GM12872 (cell line): Measurements from ENCODE around the gene C2orf72.

Experiments used
- TF ChIP-seq, protein P1 (sequence below): IDR thresholded peaks from 3 replicates; pipeline ENCODE4 v1.5.1; 2011; ENCODE audit warnings: low read depth, mild to moderate bottlenecking, low read length, moderate library complexity; ENCODE audit not compliant: insufficient read depth

C2orf72 gene

DNA sequence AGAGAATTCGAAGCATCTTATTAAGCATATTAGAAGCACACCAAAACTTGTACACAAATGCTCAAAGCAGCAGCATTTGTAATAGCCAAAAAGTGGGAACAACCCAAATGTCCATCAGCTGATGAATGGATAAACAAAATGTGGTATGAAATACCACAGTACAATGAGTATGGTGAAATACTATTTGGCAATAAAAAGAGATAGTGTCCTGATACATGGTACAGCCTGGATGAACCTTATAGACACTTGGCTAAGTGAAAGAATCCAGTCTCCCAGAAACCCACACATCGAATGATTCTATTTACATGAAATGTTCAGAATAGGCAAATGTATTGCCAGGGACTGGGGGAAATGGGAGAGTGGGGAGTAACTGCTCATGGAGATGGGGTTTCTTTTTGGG, 38.4 kb upstream of the C2orf72 start:
- TF ChIP-seq, protein P1, sequence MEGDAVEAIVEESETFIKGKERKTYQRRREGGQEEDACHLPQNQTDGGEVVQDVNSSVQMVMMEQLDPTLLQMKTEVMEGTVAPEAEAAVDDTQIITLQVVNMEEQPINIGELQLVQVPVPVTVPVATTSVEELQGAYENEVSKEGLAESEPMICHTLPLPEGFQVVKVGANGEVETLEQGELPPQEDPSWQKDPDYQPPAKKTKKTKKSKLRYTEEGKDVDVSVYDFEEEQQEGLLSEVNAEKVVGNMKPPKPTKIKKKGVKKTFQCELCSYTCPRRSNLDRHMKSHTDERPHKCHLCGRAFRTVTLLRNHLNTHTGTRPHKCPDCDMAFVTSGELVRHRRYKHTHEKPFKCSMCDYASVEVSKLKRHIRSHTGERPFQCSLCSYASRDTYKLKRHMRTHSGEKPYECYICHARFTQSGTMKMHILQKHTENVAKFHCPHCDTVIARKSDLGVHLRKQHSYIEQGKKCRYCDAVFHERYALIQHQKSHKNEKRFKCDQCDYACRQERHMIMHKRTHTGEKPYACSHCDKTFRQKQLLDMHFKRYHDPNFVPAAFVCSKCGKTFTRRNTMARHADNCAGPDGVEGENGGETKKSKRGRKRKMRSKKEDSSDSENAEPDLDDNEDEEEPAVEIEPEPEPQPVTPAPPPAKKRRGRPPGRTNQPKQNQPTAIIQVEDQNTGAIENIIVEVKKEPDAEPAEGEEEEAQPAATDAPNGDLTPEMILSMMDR, result no peak

DNA sequence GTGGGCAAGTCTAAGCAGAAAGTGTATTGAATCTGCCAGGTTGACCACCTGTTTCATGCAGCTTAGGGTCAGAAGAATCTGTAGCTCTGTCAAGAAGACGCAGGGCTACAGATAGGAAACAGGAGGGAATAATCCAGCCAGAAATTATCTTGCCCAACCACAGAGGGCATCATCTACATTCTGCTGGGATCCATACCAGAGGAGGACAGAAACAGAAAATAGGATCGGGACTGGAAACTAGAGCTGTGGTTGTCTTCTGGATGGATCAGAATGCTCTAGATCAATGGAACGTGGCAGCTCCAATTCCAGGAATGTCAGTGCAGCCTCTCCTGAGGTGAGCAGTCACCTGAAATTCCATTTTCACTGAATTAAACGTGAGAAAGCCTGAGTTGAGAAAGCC, 37.8 kb upstream of the C2orf72 start:
- TF ChIP-seq, protein P1, result no peak

DNA sequence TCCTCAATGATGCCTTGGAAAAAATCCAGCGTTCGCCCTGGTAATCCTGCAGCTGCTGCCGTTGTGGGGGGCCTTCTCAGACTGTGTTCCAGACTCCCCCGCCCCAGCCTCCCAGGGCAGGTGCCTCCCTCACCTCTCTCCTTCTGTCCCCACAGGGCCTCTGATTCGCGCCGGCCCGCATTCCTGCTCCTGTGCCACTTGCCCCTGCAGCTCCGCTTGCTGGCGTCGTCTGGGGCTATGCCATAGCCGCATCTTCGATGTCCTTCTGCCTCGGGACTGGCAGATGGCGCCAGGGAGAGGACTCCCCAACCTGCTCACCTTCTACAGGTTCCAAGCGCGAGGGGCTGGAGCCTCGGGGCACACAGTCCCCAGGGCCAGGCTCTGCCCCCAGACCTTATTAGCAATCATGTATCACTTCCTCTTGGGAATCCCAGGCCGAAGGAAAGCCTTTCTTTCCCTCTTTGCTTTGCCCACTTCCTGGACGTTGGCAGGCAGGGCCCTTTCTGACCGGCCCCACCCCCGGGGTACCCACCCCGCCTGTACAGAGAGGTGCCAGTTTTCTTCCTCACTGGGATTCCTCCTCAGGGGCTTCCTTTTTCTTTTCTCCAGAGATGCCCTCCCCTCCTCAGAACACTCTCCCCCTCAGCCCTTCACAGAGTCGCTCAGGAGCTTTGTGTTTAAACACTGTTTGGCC, 37.0 kb upstream of the C2orf72 start:
- TF ChIP-seq, protein P1, result 0 out of 3 replicates have a peak, but pooled peaks have one; percentile 6

DNA sequence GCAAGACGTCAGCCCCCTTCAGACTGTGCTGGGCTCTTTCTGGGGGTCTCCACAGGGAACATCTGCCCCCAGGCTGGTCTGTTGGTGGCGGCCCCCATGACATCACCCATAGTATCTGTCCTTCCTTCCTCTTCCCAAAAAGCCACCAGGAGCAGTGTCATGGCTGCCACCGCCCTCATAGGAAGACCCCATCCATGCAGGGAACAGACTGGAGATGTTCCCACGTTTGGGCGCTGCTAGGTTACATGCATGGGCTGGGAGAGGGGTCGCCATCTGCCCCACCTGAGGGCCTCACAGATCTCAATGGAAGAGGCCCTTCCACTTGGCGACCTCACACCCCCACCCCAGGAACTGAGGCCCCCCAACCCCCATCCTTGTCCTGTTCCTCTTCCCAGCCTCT, 36.3 kb upstream of the C2orf72 start:
- TF ChIP-seq, protein P1, result no peak

DNA sequence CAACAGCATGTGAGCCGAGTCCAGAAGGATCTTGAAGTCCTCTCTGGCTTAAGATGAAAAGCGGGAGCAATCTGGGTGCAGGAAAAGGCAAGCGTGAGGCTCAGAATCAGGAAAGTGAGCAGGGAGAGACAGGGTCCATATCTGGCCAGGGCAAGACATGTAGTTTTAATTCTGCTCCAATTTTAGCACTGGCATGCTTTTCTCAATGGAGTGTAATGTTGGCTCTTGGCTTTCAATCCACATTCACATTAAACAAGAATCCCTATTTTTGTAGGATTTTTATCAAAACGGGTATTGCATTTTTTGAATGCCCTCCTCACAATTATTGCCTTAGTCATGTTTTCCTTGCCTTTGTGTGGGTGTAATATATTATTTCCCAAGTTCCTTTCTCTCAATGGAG, 35.4 kb upstream of the C2orf72 start:
- TF ChIP-seq, protein P1, result no peak

DNA sequence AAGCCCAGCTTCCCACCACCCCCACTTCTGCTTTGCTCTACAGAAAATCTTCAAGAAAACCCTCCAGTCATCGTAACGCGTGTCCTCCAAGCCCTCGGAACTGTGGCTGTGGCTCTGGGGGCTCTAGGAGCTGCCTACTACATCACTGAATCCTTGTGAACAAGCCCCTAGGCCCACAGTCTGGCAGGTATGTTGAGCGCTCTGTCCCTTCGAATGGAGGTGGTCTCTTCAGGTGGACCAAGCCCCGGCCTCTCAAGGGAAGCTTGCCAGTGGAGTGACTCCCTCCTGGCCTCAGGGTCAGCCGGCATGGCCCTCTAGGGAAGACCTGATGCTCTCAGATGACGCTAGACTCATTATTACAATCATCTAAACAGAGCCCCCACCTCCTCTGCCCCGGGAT, 34.7 kb upstream of the C2orf72 start:
- TF ChIP-seq, protein P1, result no peak

DNA sequence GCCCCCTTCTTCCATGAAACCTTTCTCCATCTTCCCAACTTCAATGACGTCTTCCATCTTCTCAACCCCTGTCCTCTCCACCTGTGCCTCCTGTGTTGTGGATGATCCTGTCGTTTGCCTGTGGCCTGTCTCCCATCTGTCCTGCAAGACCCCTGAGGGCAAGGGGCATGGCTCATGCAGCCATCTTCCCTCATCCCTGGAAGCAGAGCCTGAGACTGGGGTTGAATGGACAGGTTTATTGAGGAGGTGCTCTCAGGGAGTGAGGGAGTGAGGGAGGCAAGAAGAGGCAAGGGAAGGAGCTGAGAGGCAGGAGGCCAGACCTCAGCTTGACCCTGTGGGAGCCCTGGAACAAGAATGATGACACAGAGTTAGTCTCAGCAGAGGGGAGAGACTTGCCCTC, 34.1 kb upstream of the C2orf72 start:
- TF ChIP-seq, protein P1, result no peak
